Tibial nerve (tissue), 4 donors: ENCODE results near the gene C11orf71. TPM values are rescaled to one million over a fixed set of nuclear protein-coding genes. Genes with fewer than 3 reads are reported as not detected.
A peak's percentile ranks its signal among the peaks of the same experiment; 100 is the strongest.

ENCODE experiments used
- DNase-seq, 2 donors: peaks; one replicate each; pipeline ENCODE4 v3.0.0-alpha.2; 2019; ENCODE audit warnings: low spot score in 2 of 2
- H3K27ac ChIP-seq, 4 donors: fragments of 200-600 bp; sonication (generic) in 3 of 4; one replicate each; pipeline ENCODE4 v1.5.1; 2017 to 2019; ENCODE audit warnings: mild to moderate bottlenecking in 1 of 4
- H3K27me3 ChIP-seq, 2 donors: fragments of 200-600 bp; sonication (generic) in 1 of 2; one replicate each; pipeline versions ENCODE4 v1.5.1 to v1.6.0; 2017 to 2019
- H3K36me3 ChIP-seq, 3 donors: fragments of 200-600 bp; sonication (generic); one replicate each; pipeline ENCODE4 v1.5.1; 2018 to 2019
- H3K4me1 ChIP-seq, 4 donors: fragments of 200-600 bp; sonication (generic) in 3 of 4; one replicate each; pipeline ENCODE4 v1.5.1; 2017 to 2019
- H3K4me3 ChIP-seq, 4 donors: fragments of 200-600 bp; sonication (generic) in 3 of 4; one replicate each; pipeline ENCODE4 v1.5.1; 2017 to 2019; ENCODE audit warnings: mild to moderate bottlenecking in 1 of 4, moderate library complexity in 1 of 4
- H3K9me3 ChIP-seq, 4 donors: fragments of 200-600 bp; sonication (generic) in 3 of 4; one replicate each; pipeline ENCODE4 v1.5.1; 2017 to 2019
- CTCF ChIP-seq, 5 experiments: fragments of 200-600 bp in 3 of 5; fragments of 450-650 bp in 2 of 5; sonication (generic) in 3 of 5; IDR thresholded peaks; one replicate each; pipeline ENCODE4 v1.5.1; 2016 to 2019; ENCODE audit warnings: antibody characterized with exemption in 5 of 5, mild to moderate bottlenecking in 3 of 5, moderate library complexity in 2 of 5
- EP300 ChIP-seq, 2 donors: sonication (generic); formaldehyde crosslinking; IDR thresholded peaks; one replicate each; pipeline ENCODE4 v1.6.1; 2017; ENCODE audit warnings: antibody characterized with exemption in 2 of 2, mild to moderate bottlenecking in 1 of 2
- POLR2A ChIP-seq, 2 donors: fragments of 450-650 bp; IDR thresholded peaks; one replicate each; pipeline ENCODE4 v1.6.1; 2017; ENCODE audit warnings: antibody characterized with exemption in 2 of 2, mild to moderate bottlenecking in 2 of 2, moderate library complexity in 2 of 2
- WGBS, 2 donors: methylation state at CpG; one replicate each; pipeline ENCODE4 v1.1.5; 2018; 5-methylcytosine and 5-hydroxymethylcytosine counted together
- total RNA-seq, 4 donors: library from RNA; depleted of rRNA; stranded (reverse); fragments of >200 nt; gene quantifications; one replicate each; pipeline ENCODE4 v1.1.0, GENCODE V29; 2016

C11orf71 gene
- total RNA-seq, 4 donors from 2014 or later: 3.3 to 16.0 (median 13.5) TPM

GRCh38 chr11:114401311-114401710, 1.0 kb upstream of the C11orf71 start:
- no peak for TF ChIP-seq CTCF (IDR thresholded peaks at IDR 0.05)
- Histone ChIP-seq H3K4me1 (peaks cover 0 to 67% (median 30%) of the 10 kb centered on the region in 4 donors), H3K4me3 (peak overlapping the region; percentile 54 to 81 (median 66)), H3K9me3 (no peaks in the 10 kb centered on the region), H3K36me3 (peaks cover 0 to 11% (median 0%) of the 10 kb centered on the region in 3 donors), H3K27ac (peak overlapping the region; percentile 94 to 99 (median 98)), H3K27me3 (no peaks in the 10 kb centered on the region)
- no peak for DNase-seq
- WGBS, 2 donors: 2 to 3% methylated on average over 4 of the region's 4 CpGs

GRCh38 chr11:114400915-114401223, 558 bp upstream of the C11orf71 start:
- Histone ChIP-seq H3K9me3 (no peaks in the 10 kb centered on the region), H3K27ac (peak overlapping the region; percentile 94 to 99 (median 98)), H3K36me3 (peaks cover 0 to 7% (median 0%) of the 10 kb centered on the region in 3 donors), H3K4me3 (peak overlapping the region; percentile 54 to 81 (median 66)), H3K27me3 (no peaks in the 10 kb centered on the region), H3K4me1 (peaks cover 0 to 67% (median 30%) of the 10 kb centered on the region in 4 donors)
- TF ChIP-seq POLR2A (IDR thresholded peaks at IDR 0.05) (no peak), EP300 (IDR thresholded peaks at IDR 0.05) (no peak), CTCF (IDR thresholded peaks at IDR 0.05) (peak in 1 of 5 experiments; percentile 4)
- whole genome bisulfite sequencing, 2 donors: 0 to 1% methylated on average over 8 of the region's 8 CpGs
- no peak for DNase-seq

GRCh38 chr11:114399490-114400215, 658 bp downstream of the C11orf71 start:
- no peaks in the 10 kb centered on the region for H3K36me3 ChIP-seq
- WGBS, 2 donors: 6 to 10% methylated on average over 20 to 26 of the region's 29 CpGs
- peak overlapping the region; percentile 54 to 81 (median 66) for H3K4me3 ChIP-seq
- peaks cover 0 to 59% (median 30%) of the 10 kb centered on the region in 4 donors for H3K4me1 ChIP-seq
- TF ChIP-seq CTCF (IDR thresholded peaks at IDR 0.05): no peak
- TF ChIP-seq EP300 (IDR thresholded peaks at IDR 0.05): no peak
- TF ChIP-seq POLR2A (IDR thresholded peaks at IDR 0.05): no peak
- peak; percentile 40 to 55 for DNase-seq
- H3K27me3 ChIP-seq: no peaks in the 10 kb centered on the region
- no peaks in the 10 kb centered on the region for H3K9me3 ChIP-seq
- peak overlapping the region; percentile 94 to 99 (median 98) for H3K27ac ChIP-seq

GRCh38 chr11:114398303-114398920, 1.9 kb downstream of the C11orf71 start:
- peaks cover 0 to 47% (median 26%) of the 10 kb centered on the region in 4 donors for H3K4me1 ChIP-seq
- H3K36me3 ChIP-seq: no peaks in the 10 kb centered on the region
- no peak for TF ChIP-seq EP300 (IDR thresholded peaks at IDR 0.05)
- no peak for TF ChIP-seq CTCF (IDR thresholded peaks at IDR 0.05)
- no peaks in the 10 kb centered on the region for H3K9me3 ChIP-seq
- H3K27me3 ChIP-seq: no peaks in the 10 kb centered on the region
- peak overlapping the region in 3 of 4 donors; percentile 98 to 99 (median 99) for H3K27ac ChIP-seq
- 78 to 84% methylated on average over 4 of the region's 4 CpGs for WGBS, 2 donors
- DNase-seq: no peak
- no peak overlapping the region for H3K4me3 ChIP-seq

GRCh38 chr11:114397349-114397982, 2.8 kb downstream of the C11orf71 start:
- Histone ChIP-seq H3K27me3 (no peaks in the 10 kb centered on the region), H3K4me3 (no peak overlapping the region), H3K4me1 (peaks cover 0 to 38% (median 23%) of the 10 kb centered on the region in 4 donors), H3K27ac (peak overlapping the region in 3 of 4 donors; percentile 35 to 99 (median 75)), H3K9me3 (no peaks in the 10 kb centered on the region), H3K36me3 (no peaks in the 10 kb centered on the region)
- TF ChIP-seq POLR2A (IDR thresholded peaks at IDR 0.05): no peak
- TF ChIP-seq EP300 (IDR thresholded peaks at IDR 0.05): peak in 1 of 2 donors; percentile 32
- 38 to 43% methylated on average over 2 of the region's 2 CpGs for WGBS, 2 donors
- DNase-seq: no peak
